GM08714 (cell line): ENCODE results near the gene PHACTR1.
"Not testable (repeated sequence)": the region's sequence is repeated elsewhere in the genome, so short reads cannot be mapped to it uniquely, and the experiment has no call there.

Experiments used
- H3K4me3 ChIP-seq: fragments of 200-500 bp; sonication (Bioruptor generic); 2 replicates; pipeline ENCODE4 v1.5.1; 2014; ENCODE audit warnings: mild to moderate bottlenecking, low read length, inconsistent platforms
- ZNF274 ChIP-seq: IDR thresholded peaks from 2 replicates; pipeline ENCODE4 v1.6.1; 2012; ENCODE audit warnings: mild to moderate bottlenecking, low read depth, low read length

The PHACTR1 gene

GRCh38 chr6:12943549-12943948, 227.0 kb downstream of the PHACTR1 start:
- TF ChIP-seq ZNF274, result no peak
- H3K4me3 ChIP-seq, result no peak overlapping the region

DNA sequence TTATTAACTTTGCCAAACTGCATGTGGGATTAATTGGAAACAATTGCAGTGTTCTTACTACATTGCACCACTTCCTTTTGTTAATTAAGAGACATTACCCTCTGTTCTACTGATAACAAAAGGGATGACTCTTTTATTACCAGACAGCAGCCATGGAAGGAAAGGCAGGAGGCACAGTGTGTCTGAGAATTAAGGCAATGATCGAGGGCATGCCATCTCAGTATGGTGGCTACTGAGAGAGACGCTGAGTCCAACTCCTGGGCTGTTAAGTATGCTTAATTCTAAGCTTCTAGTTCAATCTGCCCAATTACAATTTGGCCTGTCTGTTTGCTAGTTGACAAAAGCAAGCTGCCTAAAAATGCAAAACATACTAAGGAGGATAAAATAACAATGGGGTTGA, 227.4 kb downstream of the PHACTR1 start:
- TF ChIP-seq ZNF274, result no peak
- no peak overlapping the region for H3K4me3 ChIP-seq

DNA sequence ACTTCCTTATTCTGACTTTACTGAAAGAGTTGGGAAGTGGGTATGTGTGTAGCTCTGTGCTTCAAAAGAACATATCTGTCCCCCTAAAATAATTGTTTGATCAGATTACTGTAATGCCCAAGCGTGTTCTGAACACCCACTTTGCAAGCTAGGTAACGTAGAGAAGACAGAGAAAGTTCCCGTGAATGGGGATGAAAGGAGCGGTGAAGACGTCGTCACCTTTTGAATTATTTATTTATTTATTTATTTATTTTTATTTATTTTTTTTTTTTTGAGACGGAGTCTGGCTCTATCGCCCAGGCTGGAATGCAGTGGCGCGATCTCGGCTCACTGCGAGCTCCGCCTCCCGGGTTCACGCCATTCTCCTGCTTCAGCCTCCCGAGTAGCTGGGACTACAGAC, 228.0 kb downstream of the PHACTR1 start:
- H3K4me3 ChIP-seq, result not testable (repeated sequence)

DNA sequence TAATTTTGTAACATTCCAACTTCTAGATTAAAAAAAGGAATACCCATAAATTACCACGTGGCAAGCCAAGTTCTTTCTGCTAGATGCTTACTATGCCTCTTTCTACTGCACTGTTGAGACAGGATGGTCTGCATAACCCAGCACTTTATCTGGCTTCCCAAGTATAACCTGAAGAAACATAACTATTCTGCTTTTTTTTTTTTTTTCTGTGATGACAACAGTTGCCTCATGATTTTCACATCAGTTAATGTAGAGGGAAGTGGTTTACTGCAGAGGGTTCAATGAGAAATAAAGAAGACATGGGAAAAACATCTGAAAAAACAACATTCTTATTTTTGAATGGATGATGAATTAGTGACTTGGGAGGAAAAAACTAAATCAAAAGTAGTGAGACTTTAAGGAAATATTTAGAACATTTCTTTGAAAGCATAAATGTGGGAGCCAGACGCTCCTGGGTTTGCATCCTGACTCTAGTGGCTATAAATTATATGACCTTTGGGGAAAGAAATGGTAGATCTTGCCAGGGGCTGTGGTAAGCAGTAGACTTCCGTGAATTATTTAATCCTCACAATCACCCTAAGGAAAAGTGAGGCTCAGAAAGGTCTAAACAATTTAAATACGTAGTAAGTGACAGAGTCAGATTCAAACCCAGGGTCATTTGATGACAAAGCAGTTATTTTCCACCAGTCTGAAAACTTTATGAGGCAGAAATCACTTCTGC, 230.7 kb downstream of the PHACTR1 start:
- H3K4me3 ChIP-seq, result no peak overlapping the region
- TF ChIP-seq ZNF274, result no peak

DNA sequence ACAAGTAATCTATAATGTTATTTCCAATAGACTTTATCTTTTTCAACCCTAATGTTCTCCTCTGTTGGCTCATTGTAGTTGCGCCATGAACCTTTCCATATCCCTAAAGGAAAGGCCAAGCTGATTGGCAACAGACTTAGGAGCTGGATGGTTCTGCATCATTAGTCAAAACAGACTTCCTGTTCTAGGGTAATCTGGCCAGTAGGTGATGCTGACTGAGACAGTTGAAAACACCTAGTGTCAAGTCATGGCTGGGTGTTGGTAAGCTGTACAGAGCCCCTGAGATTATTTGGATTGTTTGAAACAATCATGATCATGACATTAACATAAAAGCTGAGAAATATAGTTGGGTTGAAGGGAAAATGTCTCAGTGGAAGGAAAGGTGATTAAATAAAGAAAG, 231.4 kb downstream of the PHACTR1 start:
- TF ChIP-seq ZNF274, result no peak
- H3K4me3 ChIP-seq, result no peak overlapping the region

DNA sequence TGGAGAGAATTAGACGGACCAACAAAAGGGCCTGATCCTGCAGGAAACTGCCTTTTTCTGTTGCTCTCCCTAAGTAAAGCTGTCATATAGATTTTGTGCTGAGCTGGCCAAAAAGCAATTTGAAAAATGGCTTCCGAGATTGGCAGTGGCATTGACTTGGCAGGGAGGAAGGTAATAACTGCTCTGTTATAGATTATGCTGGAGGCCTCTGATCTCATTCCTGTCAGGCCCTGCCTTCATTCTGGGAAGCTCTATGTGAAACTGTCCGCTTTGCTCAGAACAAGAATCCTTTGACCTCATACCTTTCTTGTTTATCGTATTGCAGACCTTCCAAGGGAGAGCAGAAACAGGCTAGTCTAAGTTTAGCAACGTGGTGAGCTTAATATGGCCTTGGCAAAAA, 234.4 kb downstream of the PHACTR1 start:
- H3K4me3 ChIP-seq, result no peak overlapping the region
- no peak for TF ChIP-seq ZNF274

DNA sequence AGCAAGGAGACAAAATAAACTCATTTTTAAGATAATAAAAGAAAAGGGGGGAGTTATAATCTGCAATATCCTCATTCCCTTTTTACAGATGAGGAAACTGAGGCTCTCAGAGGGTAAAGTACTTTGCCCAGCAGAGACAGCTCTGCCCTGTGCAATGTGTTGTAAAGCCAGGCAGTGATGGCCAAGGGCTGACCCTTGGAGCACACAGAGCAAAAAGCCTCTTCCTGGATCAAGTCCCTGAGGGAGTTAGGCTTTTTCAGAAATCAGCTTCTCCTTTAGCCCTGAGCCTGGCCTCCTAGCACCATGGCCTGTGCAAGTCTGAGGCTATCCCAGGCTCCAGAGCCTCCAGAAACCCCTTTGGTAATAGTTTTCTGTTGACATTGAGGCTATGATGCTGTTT, 234.8 kb downstream of the PHACTR1 start:
- TF ChIP-seq ZNF274, result no peak
- H3K4me3 ChIP-seq, result no peak overlapping the region

DNA sequence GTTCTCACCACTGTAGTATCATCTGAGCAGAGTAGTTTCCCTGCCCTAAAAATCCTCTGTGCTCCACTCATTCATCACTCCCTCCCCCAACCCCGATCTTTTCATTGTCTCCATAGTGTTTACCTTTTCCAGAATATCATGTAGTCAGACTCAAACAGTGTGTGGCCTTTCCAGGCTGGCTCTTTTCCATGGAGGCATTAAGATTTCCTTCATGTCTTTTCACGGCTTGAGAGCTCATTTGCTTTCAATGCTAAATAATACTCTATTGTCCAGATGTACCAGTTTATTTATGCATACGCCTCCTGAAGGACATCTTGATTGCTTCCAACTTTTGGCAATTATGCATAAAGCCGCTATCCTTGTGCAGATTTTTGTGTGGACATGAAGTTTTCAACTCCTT, 235.8 kb downstream of the PHACTR1 start:
- TF ChIP-seq ZNF274, result no peak
- no peak overlapping the region for H3K4me3 ChIP-seq

GRCh38 chr6:12955956-12956355, 239.4 kb downstream of the PHACTR1 start:
- H3K4me3 ChIP-seq, result no peak overlapping the region
- TF ChIP-seq ZNF274, result no peak

- no peak for TF ChIP-seq ZNF274
- peak overlapping the region; percentile 57 for H3K4me3 ChIP-seq
Observed at GRCh38 chr6:12956991-12957320, 240.4 kb downstream of the PHACTR1 start.

DNA sequence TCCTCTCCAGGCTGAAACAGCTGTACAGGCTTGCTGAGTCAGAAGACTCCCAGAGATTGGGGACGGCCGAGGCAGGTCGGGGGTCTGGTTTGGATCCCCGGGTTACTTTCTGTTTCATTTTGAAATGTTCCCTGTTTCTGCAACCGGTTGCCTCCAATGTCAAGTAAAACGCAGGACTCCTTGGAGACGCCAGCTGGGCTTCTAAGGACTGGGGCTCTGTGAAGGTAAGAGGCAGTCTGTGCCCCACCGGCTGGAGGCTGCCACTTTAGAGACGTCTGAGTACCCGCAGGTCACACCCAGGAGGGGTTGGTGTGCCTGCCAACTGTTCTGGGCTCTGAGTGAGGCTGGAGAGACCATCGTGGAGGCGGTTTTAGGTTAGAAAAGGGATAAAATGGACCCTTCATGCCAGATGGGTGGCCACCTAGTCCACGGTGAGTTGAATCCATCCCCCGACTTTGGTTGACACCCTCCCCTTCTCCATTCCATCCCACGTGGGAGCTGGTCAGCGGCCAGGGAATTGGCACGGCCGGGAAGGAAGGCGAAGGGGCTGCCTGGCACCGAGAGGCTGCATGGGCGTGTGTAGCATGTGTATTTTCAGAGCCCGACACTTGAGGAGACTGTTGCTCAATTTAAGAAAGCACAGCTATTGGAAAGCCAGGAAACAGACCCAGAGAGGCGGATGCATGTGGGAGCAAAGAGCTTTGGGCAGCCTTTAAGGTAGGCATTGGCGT, 240.9 kb downstream of the PHACTR1 start:
- H3K4me3 ChIP-seq, result peak overlapping the region; percentile 57
- TF ChIP-seq ZNF274, result no peak

DNA sequence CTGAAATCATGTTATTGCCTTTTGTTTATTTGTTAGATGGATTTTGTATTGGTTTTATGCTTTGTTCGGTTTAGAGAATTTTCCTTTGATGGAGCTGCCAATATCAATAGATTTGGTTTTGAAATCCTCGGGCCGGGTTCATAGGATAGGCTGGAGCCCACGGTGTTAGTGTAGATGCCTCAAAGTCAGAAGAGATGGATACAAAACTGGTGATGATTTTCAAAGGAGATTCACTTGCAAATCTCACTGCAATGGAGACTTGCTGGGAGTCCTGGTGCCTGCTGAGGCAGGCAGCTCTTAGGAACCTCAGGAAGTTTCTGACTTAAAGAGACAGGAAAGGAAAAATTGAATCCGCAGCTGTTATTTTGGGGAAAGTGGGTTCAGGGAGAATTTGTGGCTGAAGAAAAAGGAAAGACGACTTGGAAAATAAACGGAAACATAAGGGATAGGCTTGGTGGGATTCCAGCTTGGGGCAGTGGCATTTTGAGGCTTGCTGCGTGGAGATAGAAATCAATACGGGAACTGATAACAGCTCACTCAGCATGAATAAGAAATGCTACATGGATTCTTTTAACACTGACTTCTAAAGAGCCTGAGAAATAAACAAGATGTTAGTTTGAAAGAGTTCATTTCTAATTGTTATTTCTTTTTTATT, 241.6 kb downstream of the PHACTR1 start:
- H3K4me3 ChIP-seq, result peak overlapping the region; percentile 57; the same call in 1 of the 2 replicates
- no peak for TF ChIP-seq ZNF274

DNA sequence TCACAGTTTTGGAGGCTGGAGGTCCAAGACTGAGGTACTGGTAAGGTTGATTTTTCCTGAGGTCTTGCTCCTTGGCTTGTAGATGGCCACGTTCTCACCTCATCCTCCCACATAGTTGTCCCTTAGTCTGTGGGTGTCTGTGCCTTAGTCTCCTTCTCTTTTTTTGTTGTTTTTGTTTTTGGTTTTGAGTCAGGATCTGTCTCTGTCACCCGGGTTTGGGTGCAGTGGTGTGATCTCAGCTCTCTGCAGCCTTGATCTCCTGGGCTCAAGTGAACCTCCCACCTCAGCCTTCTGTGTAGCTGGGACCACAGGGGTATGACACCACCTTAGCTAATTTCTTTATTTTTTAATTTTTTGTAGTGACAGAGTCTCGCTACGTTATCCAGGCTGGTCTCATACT, 245.2 kb downstream of the PHACTR1 start:
- no peak for TF ChIP-seq ZNF274
- no peak overlapping the region for H3K4me3 ChIP-seq

GRCh38 chr6:12962529-12962928, 246.0 kb downstream of the PHACTR1 start:
- no peak for TF ChIP-seq ZNF274

DNA sequence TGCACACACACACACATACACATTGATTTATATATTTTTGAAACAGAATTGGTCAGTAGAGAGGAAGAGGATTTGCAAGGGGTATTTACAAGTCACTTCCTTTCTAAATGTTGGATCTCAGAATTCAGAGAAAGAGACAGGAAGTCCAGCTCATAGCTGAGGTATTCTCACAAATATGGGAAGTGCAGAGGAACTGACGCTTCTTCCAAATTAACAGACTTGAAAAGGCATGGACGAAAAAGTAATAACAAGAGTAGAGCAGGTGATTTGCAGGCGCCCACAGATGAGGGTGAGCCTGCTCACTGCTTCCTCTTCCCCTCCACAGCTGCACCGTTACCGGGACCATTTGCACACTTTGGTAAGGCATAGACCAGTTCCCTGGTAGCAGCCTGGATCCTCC, 246.4 kb downstream of the PHACTR1 start:
- TF ChIP-seq ZNF274, result no peak
- no peak overlapping the region for H3K4me3 ChIP-seq

More at GRCh38 chr6:12962529-12962928, 246.0 kb downstream of the PHACTR1 start:
- H3K4me3 ChIP-seq, result no peak overlapping the region
